CD4-positive, alpha-beta T cell (primary cell): ENCODE data around the gene ELMO1. TPM values are rescaled to one million over a fixed set of nuclear protein-coding genes. Genes with fewer than 3 reads are reported as not detected.
A peak's percentile ranks its signal among the peaks of the same experiment; 100 is the strongest.

Experiments used
- ATAC-seq: fragments of 200-7000 bp; cut with Tn5 transposase; one replicate; pipeline ENCODE4 v1.10.0; 2022; ENCODE audit warnings: mild to moderate bottlenecking; ENCODE audit not compliant: poor library complexity
- CTCF ChIA-PET: fragments of 350-600 bp; sonication (Branson Sonifier 250); formaldehyde crosslinking; loops from one replicate; lab custom pipeline; 2021; ENCODE audit warnings: antibody characterized with exemption, inconsistent platforms; lab: Charles Lee
- POLR2A ChIA-PET: fragments of 350-600 bp; sonication (Branson Sonifier 250); formaldehyde crosslinking; loops from one replicate; lab custom pipeline; 2021; ENCODE audit warnings: antibody characterized with exemption, inconsistent platforms; lab: Charles Lee
- DNase-seq, 14 experiments: peaks; one replicate each; pipeline ENCODE4 v3.0.0-alpha.2; 2013 to 2020; ENCODE audit warnings: mixed read lengths in 2 of 14
- H3K27ac ChIP-seq, 2 donors: one replicate each; pipeline versions ENCODE4 v1.5.1 to v1.7.0; 2013; ENCODE audit warnings: low read length in 2 of 2, low read depth in 1 of 2, mild to moderate bottlenecking in 1 of 2
- H3K27me3 ChIP-seq, 2 experiments: 1 replicate in 1 of 2; 2 replicates in 1 of 2; pipeline versions ENCODE4 v1.6.1 to v1.7.0; 2013; ENCODE audit warnings: low read length in 2 of 2, control low read depth in 1 of 2, mild to moderate bottlenecking in 1 of 2, moderate library complexity in 1 of 2; ENCODE audit not compliant: insufficient read depth in 2 of 2, control insufficient read depth in 1 of 2
- H3K36me3 ChIP-seq: one replicate; pipeline ENCODE4 v1.6.1; 2013; ENCODE audit warnings: low read length, control low read depth; ENCODE audit not compliant: insufficient read depth
- H3K4me1 ChIP-seq: one replicate; pipeline ENCODE4 v1.6.1; 2013; ENCODE audit warnings: low read length, control low read depth; ENCODE audit not compliant: insufficient read depth
- H3K4me3 ChIP-seq: one replicate; pipeline ENCODE4 v1.5.1; 2013; ENCODE audit warnings: mild to moderate bottlenecking, low read length, moderate library complexity
- H3K9me3 ChIP-seq, 2 experiments: 1 replicate in 1 of 2; 2 replicates in 1 of 2; pipeline versions ENCODE4 v1.6.1 to v1.7.0; 2013; ENCODE audit warnings: low read length in 2 of 2, mild to moderate bottlenecking in 2 of 2, control low read depth in 1 of 2, moderate library complexity in 1 of 2; ENCODE audit not compliant: control insufficient read depth in 1 of 2, insufficient read depth in 1 of 2
- H3K27ac Mint-ChIP-seq: one replicate; pipeline ENCODE4 v1.8.0; 2020; ENCODE audit warnings: mixed read lengths
- H3K27me3 Mint-ChIP-seq: one replicate; pipeline ENCODE4 v1.8.0; 2021; ENCODE audit warnings: mixed read lengths
- H3K36me3 Mint-ChIP-seq: one replicate; pipeline ENCODE4 v1.8.0; 2021; ENCODE audit warnings: low read depth, mixed read lengths
- H3K4me1 Mint-ChIP-seq: one replicate; pipeline ENCODE4 v1.8.0; 2021; ENCODE audit warnings: low read depth, mixed read lengths
- H3K4me3 Mint-ChIP-seq: one replicate; pipeline ENCODE4 v1.8.0; 2020; ENCODE audit warnings: mild to moderate bottlenecking, mixed read lengths
- H3K9me3 Mint-ChIP-seq: one replicate; pipeline ENCODE4 v1.8.0; 2020; ENCODE audit warnings: mixed read lengths
- intact Hi-C, 2 experiments: fragments of 100-400 bp; cut with DNase I in 1 of 2; cut with micrococcal nuclease in 1 of 2; formaldehyde crosslinking; loops; one replicate each; pipeline versions ENCODE4 v1.15.1 to v1.9.0; 2023 to 2025; cut with DNase I, micrococcal nuclease
- total RNA-seq, 174 experiments: library from RNA in 2 of 174; stranded (reverse) in 2 of 174; gene quantifications; one replicate each; pipeline ENCODE4 v1.2.3 and lab custom pipeline; 2021 to 2026
- TF ChIP-seq, protein P1 (sequence below): fragments of 200-600 bp; IDR thresholded peaks from one replicate; pipeline ENCODE4 v1.8.0; 2022; ENCODE audit warnings: antibody characterized with exemption, mild to moderate bottlenecking

Gene ELMO1
- total RNA-seq, 2 experiments from 2014 or later = 117 to 120 TPM

DNA sequence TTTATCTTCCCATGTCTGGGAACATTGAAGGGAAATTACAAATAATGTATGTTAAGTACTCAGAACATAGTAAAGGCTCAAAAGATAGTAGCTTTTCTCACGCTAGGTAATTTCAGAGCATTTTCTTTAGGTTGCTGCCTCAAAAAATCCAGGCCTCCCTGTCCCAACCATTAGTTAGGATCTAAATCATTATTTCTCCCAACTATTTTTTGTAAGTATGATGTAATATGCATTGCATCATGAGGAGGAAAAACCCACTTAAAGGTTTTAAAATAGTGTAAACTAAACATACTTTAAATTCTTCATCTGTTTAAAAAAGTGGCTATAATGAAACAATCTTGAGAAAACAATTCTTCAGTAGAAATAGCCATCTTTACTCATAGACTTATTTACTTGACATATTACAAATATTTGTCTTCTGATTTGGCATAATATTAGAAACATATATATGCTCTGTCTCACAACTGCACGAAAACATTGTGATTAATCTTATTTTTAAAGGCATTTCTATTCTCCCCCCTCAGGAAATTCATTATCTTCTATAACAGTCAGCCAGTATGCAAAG, 329.3 kb downstream of the ELMO1 start:
- H3K27me3 ChIP-seq = no peaks in the 10 kb centered on the region
- H3K4me1 ChIP-seq = peaks cover 14% of the 10 kb centered on the region
- Mint-ChIP-seq H3K27ac (peak overlapping the region; percentile 72), H3K36me3 (peaks cover 55% of the 10 kb centered on the region), H3K27me3 (no peaks in the 10 kb centered on the region), H3K9me3 (no peaks in the 10 kb centered on the region), H3K4me1 (peaks cover 84% of the 10 kb centered on the region), H3K4me3 (no peak overlapping the region)
- peaks cover 0 to 8% of the 10 kb centered on the region in 2 experiments for H3K9me3 ChIP-seq
- intact Hi-C loops = no loop called here
- ChIA-PET POLR2A (no interaction called here), CTCF (no interaction called here)
- H3K4me3 ChIP-seq = no peak overlapping the region
- no peak overlapping the region for H3K27ac ChIP-seq
- DNase-seq (no peak), ATAC-seq (no peak)
- TF ChIP-seq, protein P1, sequence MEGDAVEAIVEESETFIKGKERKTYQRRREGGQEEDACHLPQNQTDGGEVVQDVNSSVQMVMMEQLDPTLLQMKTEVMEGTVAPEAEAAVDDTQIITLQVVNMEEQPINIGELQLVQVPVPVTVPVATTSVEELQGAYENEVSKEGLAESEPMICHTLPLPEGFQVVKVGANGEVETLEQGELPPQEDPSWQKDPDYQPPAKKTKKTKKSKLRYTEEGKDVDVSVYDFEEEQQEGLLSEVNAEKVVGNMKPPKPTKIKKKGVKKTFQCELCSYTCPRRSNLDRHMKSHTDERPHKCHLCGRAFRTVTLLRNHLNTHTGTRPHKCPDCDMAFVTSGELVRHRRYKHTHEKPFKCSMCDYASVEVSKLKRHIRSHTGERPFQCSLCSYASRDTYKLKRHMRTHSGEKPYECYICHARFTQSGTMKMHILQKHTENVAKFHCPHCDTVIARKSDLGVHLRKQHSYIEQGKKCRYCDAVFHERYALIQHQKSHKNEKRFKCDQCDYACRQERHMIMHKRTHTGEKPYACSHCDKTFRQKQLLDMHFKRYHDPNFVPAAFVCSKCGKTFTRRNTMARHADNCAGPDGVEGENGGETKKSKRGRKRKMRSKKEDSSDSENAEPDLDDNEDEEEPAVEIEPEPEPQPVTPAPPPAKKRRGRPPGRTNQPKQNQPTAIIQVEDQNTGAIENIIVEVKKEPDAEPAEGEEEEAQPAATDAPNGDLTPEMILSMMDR = no peak
- no peaks in the 10 kb centered on the region for H3K36me3 ChIP-seq

DNA sequence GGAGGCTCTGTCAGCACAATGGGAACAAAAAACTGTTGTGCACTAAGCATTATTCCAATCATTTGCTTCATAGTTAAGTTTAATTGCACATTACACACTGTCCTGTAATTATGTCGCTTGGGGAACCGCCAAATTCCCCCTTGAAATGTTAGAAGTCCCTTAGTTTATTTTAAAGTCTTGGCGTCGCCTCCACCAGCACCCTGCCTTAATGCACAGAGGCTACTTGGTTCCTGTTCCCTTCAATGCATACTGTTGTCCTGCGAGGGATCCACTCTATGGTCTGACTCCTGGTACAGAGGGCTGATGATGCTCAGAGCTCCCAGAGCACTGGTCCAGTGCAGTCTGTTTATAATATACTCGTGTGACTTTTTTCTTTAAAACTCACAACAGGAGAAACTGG, 330.7 kb downstream of the ELMO1 start:
- TF ChIP-seq, protein P1 = no peak
- Mint-ChIP-seq H3K9me3 (no peaks in the 10 kb centered on the region), H3K27me3 (no peaks in the 10 kb centered on the region), H3K27ac (peak overlapping the region; percentile 72), H3K4me3 (no peak overlapping the region), H3K4me1 (peaks cover 84% of the 10 kb centered on the region), H3K36me3 (peaks cover 42% of the 10 kb centered on the region)
- no peaks in the 10 kb centered on the region for H3K27me3 ChIP-seq
- peaks cover 0 to 8% of the 10 kb centered on the region in 2 experiments for H3K9me3 ChIP-seq
- H3K4me3 ChIP-seq = no peak overlapping the region
- POLR2A ChIA-PET = no interaction called here
- ATAC-seq (no peak), DNase-seq (no peak)
- H3K27ac ChIP-seq = no peak overlapping the region
- CTCF ChIA-PET = no interaction called here
- intact Hi-C loops = no loop called here
- H3K36me3 ChIP-seq = no peaks in the 10 kb centered on the region
- H3K4me1 ChIP-seq = peaks cover 14% of the 10 kb centered on the region

DNA sequence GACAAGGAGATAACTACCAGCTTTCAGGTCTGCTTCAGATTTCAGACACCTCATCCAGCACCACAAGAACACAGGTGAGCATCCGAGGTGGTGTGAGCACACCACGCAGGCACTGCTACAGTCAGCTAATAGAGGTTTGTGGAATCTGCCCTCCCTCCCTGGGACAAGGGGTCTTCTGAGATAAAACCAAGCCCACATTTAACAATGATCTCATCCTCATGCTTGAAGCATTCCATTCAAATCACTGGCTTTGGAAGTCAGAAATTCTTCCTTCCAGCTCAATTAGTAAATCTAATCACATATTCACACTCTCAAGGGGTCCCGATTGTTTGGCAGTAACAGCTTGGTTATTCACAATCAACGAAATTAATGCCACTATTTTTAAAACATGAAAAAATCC, 331.4 kb downstream of the ELMO1 start:
- ChIA-PET CTCF (interaction anchor here (0.5 kb wide), 1 partner anchor 1168 kb away, joined by 3 read pairs; no protein-coding TSS in a partner anchor), POLR2A (no interaction called here)
- ATAC-seq (no peak), DNase-seq (no peak)
- Histone ChIP-seq H3K36me3 (no peaks in the 10 kb centered on the region), H3K9me3 (peaks cover 0 to 8% of the 10 kb centered on the region in 2 experiments), H3K4me3 (no peak overlapping the region), H3K27me3 (no peaks in the 10 kb centered on the region), H3K27ac (no peak overlapping the region), H3K4me1 (peaks cover 14% of the 10 kb centered on the region)
- TF ChIP-seq, protein P1 = no peak
- H3K4me1 Mint-ChIP-seq = peaks cover 81% of the 10 kb centered on the region
- no peak overlapping the region for H3K4me3 Mint-ChIP-seq
- H3K27ac Mint-ChIP-seq = peak overlapping the region; percentile 72
- peaks cover 36% of the 10 kb centered on the region for H3K36me3 Mint-ChIP-seq
- intact Hi-C loops = no loop called here
- H3K27me3 Mint-ChIP-seq = no peaks in the 10 kb centered on the region
- no peaks in the 10 kb centered on the region for H3K9me3 Mint-ChIP-seq
